Activated CD8-positive, alpha-beta T cell treated with anti-CD3 and anti-CD28 coated beads, Interleukin-2, amount 10 ng/mL, durations not matched to agents 7 days and 5 days (primary cell): Measurements from ENCODE around the gene ENTHD1. TPM values are rescaled to one million over a fixed set of nuclear protein-coding genes. Genes with fewer than 3 reads are reported as not detected.
"Not testable (repeated sequence)": the region's sequence is repeated elsewhere in the genome, so short reads cannot be mapped to it uniquely, and the experiment has no call there.

ENCODE experiments used
- ATAC-seq: fragments of 150-1000 bp; cut with Tn5 transposase; one replicate; pipeline ENCODE4 v1.10.0; 2021; ENCODE audit warnings: moderate library complexity
- CTCF ChIA-PET: fragments of 350-600 bp; sonication (Branson Sonifier 250); formaldehyde crosslinking; loops from one replicate; lab custom pipeline; 2021; ENCODE audit warnings: antibody characterized with exemption; lab: Charles Lee
- POLR2A ChIA-PET: fragments of 350-600 bp; sonication (Branson Sonifier 250); formaldehyde crosslinking; loops from one replicate; lab custom pipeline; 2021; ENCODE audit warnings: antibody characterized with exemption; lab: Charles Lee
- DNase-seq: peaks from one replicate; pipeline ENCODE4 v3.0.0-alpha.2; 2020
- H3K27ac Mint-ChIP-seq: one replicate; pipeline ENCODE4 v1.8.0; 2021; ENCODE audit warnings: mild to moderate bottlenecking, mixed read lengths
- H3K27me3 Mint-ChIP-seq: one replicate; pipeline ENCODE4 v1.8.0; 2021; ENCODE audit warnings: low read depth, mixed read lengths
- H3K36me3 Mint-ChIP-seq: one replicate; pipeline ENCODE4 v1.8.0; 2021; ENCODE audit warnings: low read depth, mixed read lengths
- H3K4me1 Mint-ChIP-seq: one replicate; pipeline ENCODE4 v1.8.0; 2021; ENCODE audit warnings: low read depth, mixed read lengths
- H3K4me3 Mint-ChIP-seq: one replicate; pipeline ENCODE4 v1.8.0; 2021; ENCODE audit warnings: mild to moderate bottlenecking, mixed read lengths
- H3K9me3 Mint-ChIP-seq: one replicate; pipeline ENCODE4 v1.8.0; 2022; ENCODE audit warnings: mixed read lengths; ENCODE audit not compliant: insufficient read depth
- total RNA-seq, 2 experiments: library from RNA; stranded (reverse); gene quantifications; one replicate each; pipeline ENCODE4 v1.2.3, GENCODE V29; 2021

The ENTHD1 gene
- total RNA-seq, 2 experiments from 2014 or later: 0.11 TPM; not detected in 1

GRCh38 chr22:39847477-39847876 is 46.1 kb downstream of the ENTHD1 start:
- Mint-ChIP-seq H3K27me3 (peaks cover 20% of the 10 kb centered on the region), H3K4me1 (no peaks in the 10 kb centered on the region), H3K9me3 (no peaks in the 10 kb centered on the region), H3K4me3 (no peak overlapping the region), H3K27ac (no peak overlapping the region), H3K36me3 (no peaks in the 10 kb centered on the region)
- ChIA-PET POLR2A (interaction anchor here (1.0 kb wide), 1 partner anchor 126 kb away, joined by 3 read pairs; no protein-coding TSS in a partner anchor), CTCF (no interaction called here)
- DNase-seq (no peak), ATAC-seq (no peak)

- DNase-seq, H3K27ac Mint-ChIP-seq, H3K36me3 Mint-ChIP-seq, H3K4me3 Mint-ChIP-seq, ATAC-seq, H3K9me3 Mint-ChIP-seq, H3K4me1 Mint-ChIP-seq, POLR2A ChIA-PET: not testable (repeated sequence)
- CTCF ChIA-PET: interaction anchor here (1.5 kb wide), 1 partner anchor 14 kb away, joined by 3 read pairs; no protein-coding TSS in a partner anchor
- peaks cover 16% of the 10 kb centered on the region for H3K27me3 Mint-ChIP-seq
Observed at GRCh38 chr22:39846539-39846938, 47.0 kb downstream of the ENTHD1 start.

- ATAC-seq: no peak
- Mint-ChIP-seq H3K4me1 (no peaks in the 10 kb centered on the region), H3K9me3 (no peaks in the 10 kb centered on the region), H3K36me3 (no peaks in the 10 kb centered on the region), H3K27me3 (peaks cover 12% of the 10 kb centered on the region), H3K4me3 (no peak overlapping the region), H3K27ac (no peak overlapping the region)
- POLR2A ChIA-PET: no interaction called here
- no peak for DNase-seq
- CTCF ChIA-PET: interaction anchor here (1.5 kb wide), 1 partner anchor 13 kb away, joined by 3 read pairs; no protein-coding TSS in a partner anchor
Observed at GRCh38 chr22:39845529-39845928, 48.0 kb downstream of the ENTHD1 start.

- Mint-ChIP-seq H3K4me1 (peaks cover 15% of the 10 kb centered on the region), H3K36me3 (no peaks in the 10 kb centered on the region), H3K27ac (no peak overlapping the region), H3K9me3 (no peaks in the 10 kb centered on the region), H3K4me3 (no peak overlapping the region), H3K27me3 (peaks cover 12% of the 10 kb centered on the region)
- ATAC-seq: peak; percentile 89
- peak; percentile 47 for DNase-seq
- POLR2A ChIA-PET: no interaction called here
- CTCF ChIA-PET: no interaction called here
Observed at GRCh38 chr22:39839917-39840510, 53.5 kb downstream of the ENTHD1 start.

GRCh38 chr22:39839204-39839603 is 54.4 kb downstream of the ENTHD1 start:
- ATAC-seq (no peak), DNase-seq (no peak)
- Mint-ChIP-seq H3K9me3 (no peaks in the 10 kb centered on the region), H3K4me3 (no peak overlapping the region), H3K27ac (no peak overlapping the region), H3K36me3 (no peaks in the 10 kb centered on the region), H3K27me3 (peaks cover 17% of the 10 kb centered on the region), H3K4me1 (peaks cover 15% of the 10 kb centered on the region)
- ChIA-PET POLR2A (no interaction called here), CTCF (no interaction called here)

GRCh38 chr22:39833610-39834009 is 60.0 kb downstream of the ENTHD1 start:
- H3K36me3 Mint-ChIP-seq: no peaks in the 10 kb centered on the region
- no peak for DNase-seq
- no peak for ATAC-seq
- peaks cover 32% of the 10 kb centered on the region for H3K27me3 Mint-ChIP-seq
- peaks cover 10% of the 10 kb centered on the region for H3K4me1 Mint-ChIP-seq
- H3K4me3 Mint-ChIP-seq: no peak overlapping the region
- no peaks in the 10 kb centered on the region for H3K9me3 Mint-ChIP-seq
- CTCF ChIA-PET: interaction anchor here (0.9 to 1.2 kb wide), 2 partner anchors 38 to 167 kb away, joined by 3 read pairs; no protein-coding TSS in a partner anchor
- no peak overlapping the region for H3K27ac Mint-ChIP-seq
- POLR2A ChIA-PET: no interaction called here

- no peak overlapping the region for H3K4me3 Mint-ChIP-seq
- ChIA-PET POLR2A (no interaction called here), CTCF (interaction anchor here (0.6 to 1.2 kb wide), 3 partner anchors 39 to 167 kb away, joined by 3 read pairs; no protein-coding TSS in a partner anchor)
- peaks cover 10% of the 10 kb centered on the region for H3K4me1 Mint-ChIP-seq
- H3K36me3 Mint-ChIP-seq: no peaks in the 10 kb centered on the region
- H3K27ac Mint-ChIP-seq: no peak overlapping the region
- no peak for DNase-seq
- H3K27me3 Mint-ChIP-seq: peaks cover 32% of the 10 kb centered on the region
- no peaks in the 10 kb centered on the region for H3K9me3 Mint-ChIP-seq
- no peak for ATAC-seq
Observed at GRCh38 chr22:39833093-39833492, 60.5 kb downstream of the ENTHD1 start.

- Mint-ChIP-seq H3K4me1 (peaks cover 10% of the 10 kb centered on the region), H3K4me3 (no peak overlapping the region), H3K27ac (no peak overlapping the region), H3K9me3 (no peaks in the 10 kb centered on the region), H3K36me3 (no peaks in the 10 kb centered on the region), H3K27me3 (peaks cover 32% of the 10 kb centered on the region)
- ChIA-PET POLR2A (no interaction called here), CTCF (interaction anchor here (0.6 to 1.2 kb wide), 4 partner anchors 13 to 168 kb away, joined by 3 read pairs; no protein-coding TSS in a partner anchor)
- ATAC-seq (no peak), DNase-seq (no peak)
Observed at GRCh38 chr22:39832627-39833074, 60.9 kb downstream of the ENTHD1 start.

GRCh38 chr22:39825661-39826102 is 67.9 kb downstream of the ENTHD1 start:
- Mint-ChIP-seq H3K36me3 (no peaks in the 10 kb centered on the region), H3K27ac (no peak overlapping the region), H3K4me3 (no peak overlapping the region), H3K9me3 (no peaks in the 10 kb centered on the region), H3K4me1 (peaks cover 12% of the 10 kb centered on the region), H3K27me3 (peaks cover 20% of the 10 kb centered on the region)
- CTCF ChIA-PET: no interaction called here
- POLR2A ChIA-PET: no interaction called here
- no peak for DNase-seq
- ATAC-seq: peak; percentile 53

GRCh38 chr22:39821008-39821407 is 72.6 kb downstream of the ENTHD1 start:
- H3K36me3 Mint-ChIP-seq: no peaks in the 10 kb centered on the region
- no peaks in the 10 kb centered on the region for H3K9me3 Mint-ChIP-seq
- ChIA-PET CTCF (interaction anchor here (1.0 to 1.3 kb wide), 2 partner anchors 11 to 47 kb away, joined by 3 read pairs; no protein-coding TSS in a partner anchor), POLR2A (no interaction called here)
- peaks cover 9% of the 10 kb centered on the region for H3K4me1 Mint-ChIP-seq
- peaks cover 33% of the 10 kb centered on the region for H3K27me3 Mint-ChIP-seq
- no peak overlapping the region for H3K27ac Mint-ChIP-seq
- no peak for DNase-seq
- no peak for ATAC-seq
- H3K4me3 Mint-ChIP-seq: no peak overlapping the region

- POLR2A ChIA-PET: no interaction called here
- Mint-ChIP-seq H3K4me3 (no peak overlapping the region), H3K36me3 (no peaks in the 10 kb centered on the region), H3K4me1 (peaks cover 2% of the 10 kb centered on the region), H3K27ac (no peak overlapping the region), H3K9me3 (no peaks in the 10 kb centered on the region), H3K27me3 (peaks cover 38% of the 10 kb centered on the region)
- ATAC-seq (no peak), DNase-seq (no peak)
- CTCF ChIA-PET: interaction anchor here (1.0 to 1.3 kb wide), 2 partner anchors 10 to 46 kb away, joined by 3 read pairs; no protein-coding TSS in a partner anchor
Observed at GRCh38 chr22:39820256-39820655, 73.3 kb downstream of the ENTHD1 start.

GRCh38 chr22:39819429-39819828 is 74.1 kb downstream of the ENTHD1 start:
- DNase-seq (no peak), ATAC-seq (no peak)
- H3K4me1 Mint-ChIP-seq: no peaks in the 10 kb centered on the region
- ChIA-PET POLR2A (no interaction called here), CTCF (interaction anchor here (1.3 kb wide), 1 partner anchor 45 kb away, joined by 3 read pairs; no protein-coding TSS in a partner anchor)
- H3K27ac Mint-ChIP-seq: no peak overlapping the region
- no peaks in the 10 kb centered on the region for H3K9me3 Mint-ChIP-seq
- no peaks in the 10 kb centered on the region for H3K36me3 Mint-ChIP-seq
- peaks cover 38% of the 10 kb centered on the region for H3K27me3 Mint-ChIP-seq
- no peak overlapping the region for H3K4me3 Mint-ChIP-seq
